Stimulated activated CD4-positive, alpha-beta T cell treated with anti-CD3 and anti-CD28 coated beads, Interleukin-4, amount 100 ng/mL, for 4 hours (primary cell): ENCODE results near the gene C19orf33.

Source experiments
- DNase-seq, 2 experiments: peaks; one replicate each; pipeline ENCODE4 v3.0.0-alpha.2; 2020

C19orf33 gene

GRCh38 chr19:38346837-38347236, 42.8 kb downstream of the C19orf33 start:
- DNase-seq = no peak

GRCh38 chr19:38350883-38351282, 46.8 kb downstream of the C19orf33 start:
- no peak for DNase-seq

GRCh38 chr19:38351865-38352395, 47.9 kb downstream of the C19orf33 start:
- no peak for DNase-seq

GRCh38 chr19:38352611-38353010, 48.6 kb downstream of the C19orf33 start:
- no peak for DNase-seq
